BE2C (cell line): ENCODE data around the gene TCN2.

ENCODE experiments used
- DNase-seq: peaks from one replicate; pipeline ENCODE4 v3.0.0-alpha.2; 2020
- H3K27me3 ChIP-seq: fragments of 250-450 bp; sonication (Bioruptor Pico); 2 replicates; pipeline ENCODE4 v1.5.1; 2020; ENCODE audit warnings: mild to moderate bottlenecking
- H3K36me3 ChIP-seq: fragments of 250-450 bp; sonication (Bioruptor Pico); 2 replicates; pipeline ENCODE4 v1.5.1; 2020; ENCODE audit warnings: mild to moderate bottlenecking
- H3K4me1 ChIP-seq: fragments of 250-450 bp; sonication (Bioruptor Pico); 2 replicates; pipeline ENCODE4 v1.5.1; 2020
- H3K4me3 ChIP-seq: 2 replicates; pipeline ENCODE4 v1.5.1; 2011; ENCODE audit warnings: low read depth, low read length
- H3K9me3 ChIP-seq: fragments of 250-450 bp; sonication (Bioruptor Pico); 2 replicates; pipeline ENCODE4 v1.5.1; 2020
- TF ChIP-seq, protein P1 (sequence below): IDR thresholded peaks from 2 replicates; pipeline ENCODE4 v1.5.1; 2012; ENCODE audit warnings: mild to moderate bottlenecking, low read depth, low read length

The TCN2 gene

GRCh38 chr22:30649430-30650007, 42.5 kb downstream of the TCN2 start:
- TF ChIP-seq, protein P1, sequence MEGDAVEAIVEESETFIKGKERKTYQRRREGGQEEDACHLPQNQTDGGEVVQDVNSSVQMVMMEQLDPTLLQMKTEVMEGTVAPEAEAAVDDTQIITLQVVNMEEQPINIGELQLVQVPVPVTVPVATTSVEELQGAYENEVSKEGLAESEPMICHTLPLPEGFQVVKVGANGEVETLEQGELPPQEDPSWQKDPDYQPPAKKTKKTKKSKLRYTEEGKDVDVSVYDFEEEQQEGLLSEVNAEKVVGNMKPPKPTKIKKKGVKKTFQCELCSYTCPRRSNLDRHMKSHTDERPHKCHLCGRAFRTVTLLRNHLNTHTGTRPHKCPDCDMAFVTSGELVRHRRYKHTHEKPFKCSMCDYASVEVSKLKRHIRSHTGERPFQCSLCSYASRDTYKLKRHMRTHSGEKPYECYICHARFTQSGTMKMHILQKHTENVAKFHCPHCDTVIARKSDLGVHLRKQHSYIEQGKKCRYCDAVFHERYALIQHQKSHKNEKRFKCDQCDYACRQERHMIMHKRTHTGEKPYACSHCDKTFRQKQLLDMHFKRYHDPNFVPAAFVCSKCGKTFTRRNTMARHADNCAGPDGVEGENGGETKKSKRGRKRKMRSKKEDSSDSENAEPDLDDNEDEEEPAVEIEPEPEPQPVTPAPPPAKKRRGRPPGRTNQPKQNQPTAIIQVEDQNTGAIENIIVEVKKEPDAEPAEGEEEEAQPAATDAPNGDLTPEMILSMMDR = no peak
- Histone ChIP-seq H3K27me3 (no peaks in the 10 kb centered on the region), H3K9me3 (no peaks in the 10 kb centered on the region), H3K4me1 (no peaks in the 10 kb centered on the region), H3K4me3 (no peak overlapping the region), H3K36me3 (no peaks in the 10 kb centered on the region)
- DNase-seq = no peak

DNA sequence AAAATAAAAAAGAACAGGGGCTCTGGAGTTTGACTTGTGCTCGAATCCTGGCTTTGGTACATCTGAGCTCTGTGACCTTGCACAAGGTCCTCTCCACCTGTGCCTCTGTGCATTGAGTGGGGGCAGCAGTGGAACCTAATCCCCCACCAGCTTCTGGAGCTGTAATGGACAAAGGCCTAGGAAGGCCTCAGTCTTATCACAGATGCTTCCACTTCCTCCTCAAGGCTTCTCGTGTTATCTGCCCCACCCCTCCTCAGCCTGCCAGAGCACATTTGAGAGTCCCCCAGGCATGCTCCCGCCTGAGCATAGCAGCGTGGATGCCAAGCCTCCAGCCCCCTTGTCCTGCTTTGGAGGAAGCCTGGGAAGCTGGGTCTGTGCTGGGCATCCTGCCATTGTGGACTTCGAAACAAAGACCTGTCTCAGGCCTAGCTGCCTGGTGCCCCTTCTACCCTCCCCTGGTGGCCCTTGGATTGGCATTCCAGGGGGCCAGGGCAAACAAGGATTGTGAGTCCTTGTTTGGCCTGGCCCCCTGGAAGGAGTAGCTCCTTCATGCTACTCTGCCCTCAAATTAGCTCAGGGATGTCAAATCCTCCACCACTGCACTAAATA, 43.6 kb downstream of the TCN2 start:
- Histone ChIP-seq H3K4me3 (no peak overlapping the region), H3K4me1 (no peaks in the 10 kb centered on the region), H3K27me3 (no peaks in the 10 kb centered on the region), H3K9me3 (no peaks in the 10 kb centered on the region), H3K36me3 (no peaks in the 10 kb centered on the region)
- no peak for DNase-seq
- TF ChIP-seq, protein P1 = no peak

DNA sequence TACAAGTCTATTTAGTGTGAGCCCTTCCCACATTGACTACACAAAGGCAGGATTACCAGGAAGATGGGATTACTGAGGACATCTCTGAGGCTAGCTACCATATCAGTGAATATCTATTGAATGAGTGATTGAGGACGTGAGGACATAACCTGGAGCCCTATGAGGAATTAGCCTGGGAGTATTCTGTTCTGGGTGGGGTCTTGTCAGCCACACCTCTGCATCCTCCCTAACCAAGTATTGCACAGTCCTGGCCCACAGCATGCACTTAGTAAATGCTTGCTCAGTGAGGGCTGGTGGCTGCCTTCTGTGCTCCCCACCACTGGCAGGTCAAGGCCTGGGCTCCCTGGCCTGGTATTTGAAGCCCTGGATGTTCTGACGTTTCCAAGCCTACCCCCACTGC, 45.9 kb downstream of the TCN2 start:
- H3K4me3 ChIP-seq = no peak overlapping the region
- DNase-seq = no peak
- H3K4me1 ChIP-seq = no peaks in the 10 kb centered on the region
- H3K9me3 ChIP-seq = no peaks in the 10 kb centered on the region
- H3K36me3 ChIP-seq = no peaks in the 10 kb centered on the region
- TF ChIP-seq, protein P1 = no peak
- H3K27me3 ChIP-seq = no peaks in the 10 kb centered on the region

DNA sequence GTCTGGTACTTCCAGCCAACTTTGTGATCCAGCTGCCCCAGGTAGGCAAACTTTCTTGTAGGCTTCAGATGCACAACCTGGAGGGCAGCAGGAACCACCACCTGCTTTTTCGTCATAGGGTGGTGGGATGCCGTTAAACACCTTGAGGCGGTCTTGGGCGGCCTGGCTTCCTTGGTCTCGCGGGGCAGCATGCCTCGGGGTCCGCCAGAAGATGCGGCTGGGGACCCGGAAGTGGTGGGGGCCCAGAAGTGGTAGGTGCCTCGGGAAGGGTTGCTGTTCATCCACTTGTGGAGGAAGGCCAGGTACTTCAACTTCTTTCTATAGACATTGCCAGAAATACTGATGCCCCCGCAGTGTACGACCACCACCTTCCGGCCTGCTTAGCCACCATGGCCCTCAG, 47.4 kb downstream of the TCN2 start:
- H3K4me3 ChIP-seq = no peak overlapping the region
- no peaks in the 10 kb centered on the region for H3K9me3 ChIP-seq
- no peaks in the 10 kb centered on the region for H3K36me3 ChIP-seq
- TF ChIP-seq, protein P1 = no peak
- DNase-seq = no peak
- H3K4me1 ChIP-seq = no peaks in the 10 kb centered on the region
- H3K27me3 ChIP-seq = no peaks in the 10 kb centered on the region

DNA sequence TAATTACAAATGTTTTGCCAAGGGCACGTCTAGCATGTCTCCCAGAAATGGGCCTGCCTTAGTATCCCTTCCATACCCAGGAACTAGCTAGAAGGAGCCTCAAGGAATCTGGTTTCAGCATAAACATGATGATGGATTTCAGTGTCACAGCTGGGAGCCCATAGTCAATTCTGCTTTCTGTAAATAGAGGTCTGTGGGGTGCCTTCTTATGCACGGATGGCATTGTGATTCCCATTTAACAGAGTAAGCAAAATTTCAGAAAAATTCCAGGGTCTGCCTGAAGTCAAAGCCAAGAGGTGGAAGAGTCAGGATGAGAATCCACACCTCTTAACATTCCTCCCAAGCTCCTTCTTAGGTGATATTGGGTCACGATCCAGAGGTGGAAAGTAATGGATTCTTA, 48.6 kb downstream of the TCN2 start:
- Histone ChIP-seq H3K36me3 (no peaks in the 10 kb centered on the region), H3K4me3 (no peak overlapping the region), H3K4me1 (no peaks in the 10 kb centered on the region), H3K9me3 (no peaks in the 10 kb centered on the region), H3K27me3 (no peaks in the 10 kb centered on the region)
- no peak for DNase-seq
- TF ChIP-seq, protein P1 = no peak

- TF ChIP-seq, protein P1 = no peak
- no peaks in the 10 kb centered on the region for H3K36me3 ChIP-seq
- peak; percentile 28 for DNase-seq
- no peaks in the 10 kb centered on the region for H3K4me1 ChIP-seq
- H3K9me3 ChIP-seq = no peaks in the 10 kb centered on the region
- no peaks in the 10 kb centered on the region for H3K27me3 ChIP-seq
- no peak overlapping the region for H3K4me3 ChIP-seq
These were observed 55.1 kb downstream of the TCN2 start for GRCh38 chr22:30662040-30662439.
